Activated CD4-positive, alpha-beta T cell treated with anti-CD3 and anti-CD28 coated beads for 48 hours (primary cell): ENCODE results near the gene HELT.
A peak's percentile ranks its signal among the peaks of the same experiment; 100 is the strongest.

Experiments
- DNase-seq: peaks from one replicate; pipeline ENCODE4 v3.0.0-alpha.2; 2020

HELT gene

GRCh38 chr4:185004562-185005218 lies 13.6 kb upstream of the HELT start:
- DNase-seq = no peak

GRCh38 chr4:185005219-185005819 lies 13.0 kb upstream of the HELT start:
- peak; percentile 89 for DNase-seq

GRCh38 chr4:185011408-185011807 lies 6.9 kb upstream of the HELT start:
- DNase-seq = peak; percentile 40

- no peak for DNase-seq
Measured at GRCh38 chr4:185013417-185014125, 4.7 kb upstream of the HELT start.

- no peak for DNase-seq
Measured at GRCh38 chr4:185015108-185015507, 3.2 kb upstream of the HELT start.

- DNase-seq = no peak
Measured at GRCh38 chr4:185016101-185016940, 2.0 kb upstream of the HELT start.

- DNase-seq = no peak
Measured at GRCh38 chr4:185016946-185017758, 1.1 kb upstream of the HELT start.

GRCh38 chr4:185018834-185019455 lies 655 bp downstream of the HELT start:
- no peak for DNase-seq

- DNase-seq = no peak
Measured at GRCh38 chr4:185019456-185020292, 1.4 kb downstream of the HELT start.

- DNase-seq = peak; percentile 41
Measured at GRCh38 chr4:185020293-185020808, 2.1 kb downstream of the HELT start.

- no peak for DNase-seq
Measured at GRCh38 chr4:185020863-185021761, 2.8 kb downstream of the HELT start.

GRCh38 chr4:185023471-185023870 lies 5.2 kb downstream of the HELT start:
- no peak for DNase-seq

GRCh38 chr4:185028625-185029024 lies 10.3 kb downstream of the HELT start:
- no peak for DNase-seq

- DNase-seq = no peak
Measured at GRCh38 chr4:185031611-185032010, 13.3 kb downstream of the HELT start.

- DNase-seq = no peak
Measured at GRCh38 chr4:185033072-185033471, 14.8 kb downstream of the HELT start.

GRCh38 chr4:185033950-185034349 lies 15.7 kb downstream of the HELT start:
- no peak for DNase-seq

- DNase-seq = no peak
Measured at GRCh38 chr4:185035284-185035683, 17.0 kb downstream of the HELT start.

- no peak for DNase-seq
Measured at GRCh38 chr4:185036019-185036418, 17.7 kb downstream of the HELT start.

GRCh38 chr4:185036842-185037241 lies 18.6 kb downstream of the HELT start:
- DNase-seq = no peak
